ENCODE measurements around the gene B4GALT6. TPM values are rescaled to one million over a fixed set of nuclear protein-coding genes. Genes with fewer than 3 reads are reported as not detected.

Gene B4GALT6
- total and polyA plus RNA-seq, 2 of the 4 experiments (the other 2 are of a cell fraction) = 1.1 to 3.9 TPM

GRCh38 chr18:31612124-31612523 lies 72.3 kb downstream of the B4GALT6 start:
- H2AK9ac ChIP-seq (replicated peaks; ENCODE audit: low read depth, low read length, poor library complexity) = no peak overlapping the region
- H3K9me3 ChIP-seq (ENCODE audit: control insufficient read depth, insufficient read depth, low read length) = no peaks in the 10 kb centered on the region
- H4K20me1 ChIP-seq (ENCODE audit: insufficient read depth, low read length) = no peaks in the 10 kb centered on the region
- no peak overlapping the region for H3K23ac ChIP-seq (ENCODE audit: low read depth, low read length)
- no peak overlapping the region for H2AFZ ChIP-seq (replicated peaks; ENCODE audit: low read length, poor library complexity)
- BruUV-seq (replicated peaks) = no TSS peak
- CTCF ChIA-PET = interaction anchor here (1.2 kb wide), 1 partner anchor 13 kb away, joined by 3 read pairs; no protein-coding TSS in a partner anchor
- no peak overlapping the region for H3K4ac ChIP-seq (ENCODE audit: low read depth, low read length)
- H3K4me1 ChIP-seq (ENCODE audit: control insufficient read depth, insufficient read depth, low read length) = no peaks in the 10 kb centered on the region
- H4K5ac ChIP-seq (ENCODE audit: low read depth, low read length) = no peak overlapping the region
- no peak overlapping the region for H2BK15ac ChIP-seq (ENCODE audit: low read depth, low read length)
- H3K27ac ChIP-seq (ENCODE audit: insufficient read depth, low read length) = no peak overlapping the region
- H2BK5ac ChIP-seq (ENCODE audit: low read depth, low read length, poor library complexity, severe bottlenecking) = no peak overlapping the region
- no peak overlapping the region for H3K14ac ChIP-seq (replicated peaks; ENCODE audit: low read depth, low read length)
- H2BK120ac ChIP-seq (ENCODE audit: low read depth, low read length) = no peak overlapping the region
- H3K56ac ChIP-seq (ENCODE audit: extremely low read depth, insufficient read depth, low read length) = no peak overlapping the region
- no peaks in the 10 kb centered on the region for H3K79me1 ChIP-seq (ENCODE audit: low read depth in 1 of 2, low read length in 2 of 2)
- no peak overlapping the region for H3K4me2 ChIP-seq (ENCODE audit: low read depth, low read length)
- no peak overlapping the region for H2BK20ac ChIP-seq (ENCODE audit: low read depth, low read length)
- H2AK5ac ChIP-seq (ENCODE audit: low read depth, low read length) = no peak overlapping the region
- dilution Hi-C loops (cut with HindIII; ENCODE audit: low sequenced_read_pairs, unreplicated experiment) (no loop called here), intact Hi-C loops (cut with micrococcal nuclease) (no loop called here), in situ Hi-C loops (cut with MboI; ENCODE audit: low sequenced_read_pairs) (no loop called here)
- DNase-seq (no peak), ATAC-seq (ENCODE audit: low read depth) (no peak)
- no peak overlapping the region for H3K9ac ChIP-seq (ENCODE audit: low read depth, low read length)
- no peak overlapping the region for H4K91ac ChIP-seq (ENCODE audit: insufficient read depth, low read depth, low read length)
- POLR2A ChIA-PET (ENCODE audit: unreplicated experiment) = no interaction called here
- H3K9me1 ChIP-seq (ENCODE audit: insufficient read depth, low read length) = no peaks in the 10 kb centered on the region
- H4K8ac ChIP-seq (ENCODE audit: low read depth in 2 of 2, low read length in 2 of 2) = no peak overlapping the region
- TF ChIP-seq POLR2A (IDR thresholded peaks at IDR 0.05; ENCODE audit: low read depth, low read length) (no peak), CEBPB (IDR thresholded peaks at IDR 0.05; ENCODE audit: low read depth, low read length) (no peak), MAZ (IDR thresholded peaks at IDR 0.05; ENCODE audit: borderline replicate concordance, low read depth, low read length) (no peak), RAD21 (IDR thresholded peaks at IDR 0.05; ENCODE audit: low read length) (no peak), CHD1 (IDR thresholded peaks at IDR 0.05; ENCODE audit: low read depth, low read length) (no peak), RCOR1 (IDR thresholded peaks at IDR 0.05; ENCODE audit: insufficient replicate concordance, low read length) (no peak), CTCF (conservative IDR thresholded peaks at IDR 0.05; ENCODE audit: low read depth, low read length) (no peak), USF2 (IDR thresholded peaks at IDR 0.05; ENCODE audit: low read depth, low read length) (no peak), MXI1 (IDR thresholded peaks at IDR 0.05; ENCODE audit: borderline replicate concordance, low read depth, low read length) (no peak), ELK1 (IDR thresholded peaks at IDR 0.05; ENCODE audit: borderline replicate concordance, low read depth, low read length) (no peak), SMC3 (IDR thresholded peaks at IDR 0.05; ENCODE audit: low read depth, low read length) (no peak), MAFK (IDR thresholded peaks at IDR 0.05; ENCODE audit: low read depth, low read length) (no peak), RFX5 (IDR thresholded peaks at IDR 0.05; ENCODE audit: low read depth, low read length) (no peak), FOS (IDR thresholded peaks at IDR 0.05; ENCODE audit: low read depth, low read length) (no peak), NFE2L2 (IDR thresholded peaks at IDR 0.05; ENCODE audit: low read depth, low read length) (no peak), BHLHE40 (IDR thresholded peaks at IDR 0.05; ENCODE audit: low read depth, low read length) (no peak)
- H3K36me3 ChIP-seq (ENCODE audit: control insufficient read depth, insufficient read depth, low read length) = no peaks in the 10 kb centered on the region
- WGBS, 2 experiments (ENCODE audit: extremely low coverage in 2 of 2, insufficient read length in 1 of 2) = no CpG with 5 or more reads among the region's 6 CpGs
- H3K18ac ChIP-seq (ENCODE audit: low read depth, low read length) = no peak overlapping the region
- no peak overlapping the region for H3K4me3 ChIP-seq (ENCODE audit: insufficient read depth, low read depth, low read length)
- H3K27me3 ChIP-seq (ENCODE audit: control insufficient read depth, insufficient read depth, low read length) = no peaks in the 10 kb centered on the region
